Measurements from ENCODE around the gene SUN3. TPM values are rescaled to one million over a fixed set of nuclear protein-coding genes. Genes with fewer than 3 reads are reported as not detected.
"Not testable (repeated sequence)": the region's sequence is repeated elsewhere in the genome, so short reads cannot be mapped to it uniquely, and the experiment has no call there.

The SUN3 gene
- total RNA-seq, 1 donor from 2014 or later: not detected

DNA sequence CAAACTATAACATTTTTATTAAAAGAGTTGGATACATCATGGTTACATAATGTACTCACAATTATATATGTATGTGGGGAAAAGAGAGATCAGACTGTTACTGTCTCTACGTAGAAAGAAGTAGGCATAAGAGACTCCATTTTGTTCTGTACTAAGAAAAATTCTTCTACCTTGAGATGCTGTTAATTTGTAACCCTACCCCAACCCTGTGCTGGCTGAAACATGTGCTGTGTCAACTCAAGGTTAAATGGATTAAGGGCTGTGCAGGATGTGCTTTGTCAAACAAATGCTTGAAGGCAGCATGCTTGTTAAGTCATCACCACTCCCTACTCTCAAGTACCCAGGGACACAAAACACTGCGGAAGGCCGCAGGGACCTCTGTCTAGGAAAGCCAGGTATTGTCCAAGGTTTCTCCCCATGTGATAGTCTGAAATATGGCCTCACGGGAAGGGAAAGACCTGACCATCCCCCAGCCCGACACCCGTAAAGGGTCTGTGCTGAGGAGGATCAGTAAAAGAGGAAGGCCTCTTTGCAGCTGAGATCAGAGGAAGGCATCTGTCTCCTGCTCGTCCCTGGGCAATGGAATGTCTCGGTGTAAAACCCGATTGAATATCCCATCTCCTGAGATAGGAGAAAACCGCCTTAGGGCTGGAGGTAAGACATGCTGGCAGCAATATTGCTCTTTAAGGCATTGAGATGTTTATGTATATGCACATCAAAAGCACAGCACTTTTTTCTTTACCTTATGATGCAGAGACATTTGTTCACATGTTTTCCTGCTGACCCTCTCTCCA lies 39.1 kb downstream of the SUN3 start:
- ATAC-seq: not testable (repeated sequence)

DNA sequence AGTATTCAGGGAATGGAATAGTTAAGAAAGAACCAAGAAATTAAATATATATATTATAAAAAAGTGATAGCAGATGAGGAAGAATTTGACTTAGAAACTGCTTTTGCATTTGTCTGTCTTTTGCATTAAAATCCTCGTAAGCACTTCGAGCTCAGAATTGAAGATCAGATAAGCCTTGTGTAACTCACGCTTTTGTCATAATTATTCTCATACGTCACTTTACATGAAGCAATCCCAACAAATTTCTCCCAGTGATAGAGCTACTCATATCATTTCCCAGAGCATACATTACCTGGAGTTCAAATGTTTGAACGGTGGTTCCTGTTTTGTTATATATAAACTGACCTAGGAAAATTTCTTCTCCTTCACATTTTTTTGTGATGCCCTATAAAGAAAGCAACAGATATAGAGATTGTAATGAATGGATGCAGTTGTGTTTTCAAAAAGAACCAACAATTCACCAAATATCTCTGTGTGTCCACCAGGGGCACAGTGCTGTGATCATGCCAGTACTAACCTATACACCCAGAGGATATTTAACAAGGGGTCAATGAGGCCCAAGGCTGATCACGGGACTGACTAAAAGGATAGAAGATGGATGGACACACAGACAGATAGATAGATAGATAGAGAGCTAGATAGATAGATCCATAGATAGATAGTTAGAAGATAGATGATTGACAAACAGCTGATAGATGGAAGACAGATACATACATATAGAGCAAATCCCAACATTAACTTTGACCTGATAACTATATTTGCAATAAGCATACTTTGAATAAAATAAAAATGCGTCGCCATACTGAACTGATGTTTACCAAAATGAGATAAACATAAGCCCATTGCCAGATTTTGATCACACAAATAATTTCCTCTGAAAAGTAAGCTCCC lies 40.2 kb downstream of the SUN3 start:
- ATAC-seq: no peak
- intact Hi-C loops (cut with DNase I): no loop called here
- no peak for DNase-seq (ENCODE audit: low spot score)

More for the DNA sequence above, 39.1 kb downstream of the SUN3 start:
- DNase-seq (ENCODE audit: low spot score): not testable (repeated sequence)
- intact Hi-C loops (cut with DNase I): loop anchor here (5.0 kb wide), 1 partner anchor 122 kb away; no protein-coding TSS in a partner anchor

DNA sequence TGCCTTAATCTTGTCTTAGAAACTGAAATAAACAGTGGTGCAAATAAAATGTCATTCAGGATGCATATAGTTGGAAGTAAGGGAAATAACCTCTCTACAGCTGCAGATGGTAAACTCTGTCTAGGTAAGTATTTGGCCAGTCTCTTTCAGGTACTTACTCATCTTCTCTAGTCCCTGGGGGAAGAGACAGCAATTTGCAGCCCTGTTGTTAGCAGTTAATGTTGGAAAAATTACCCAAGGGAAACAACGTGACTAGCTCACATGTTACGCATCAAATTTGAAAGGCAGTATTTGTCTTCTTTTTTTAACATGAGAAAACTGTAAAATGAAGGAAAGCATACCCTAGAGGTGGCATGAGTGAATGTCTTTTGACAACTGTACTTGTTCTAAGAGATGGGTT lies 46.3 kb downstream of the SUN3 start:
- ATAC-seq (no peak), DNase-seq (ENCODE audit: low spot score) (no peak)
- intact Hi-C loops (cut with DNase I): no loop called here

DNA sequence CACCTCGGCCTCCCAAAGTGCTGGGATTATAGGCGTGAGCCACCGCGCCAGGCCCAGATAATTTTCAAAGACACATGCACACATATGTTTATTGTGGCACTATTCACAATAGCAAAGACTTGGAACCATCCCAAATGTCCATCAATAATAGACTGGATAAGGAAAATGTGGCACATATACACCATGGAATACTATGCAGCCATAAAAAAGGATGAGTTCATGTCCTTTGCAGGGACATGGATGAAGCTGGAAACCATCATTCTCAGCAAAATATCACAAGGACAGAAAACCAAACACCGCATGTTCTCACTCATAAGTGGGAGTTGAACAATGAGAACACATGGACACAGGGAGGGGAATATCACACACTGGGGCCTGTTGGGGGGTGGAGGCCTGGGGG lies 48.3 kb downstream of the SUN3 start:
- DNase-seq (ENCODE audit: low spot score); ATAC-seq; intact Hi-C loops (cut with DNase I): not testable (repeated sequence)

DNA sequence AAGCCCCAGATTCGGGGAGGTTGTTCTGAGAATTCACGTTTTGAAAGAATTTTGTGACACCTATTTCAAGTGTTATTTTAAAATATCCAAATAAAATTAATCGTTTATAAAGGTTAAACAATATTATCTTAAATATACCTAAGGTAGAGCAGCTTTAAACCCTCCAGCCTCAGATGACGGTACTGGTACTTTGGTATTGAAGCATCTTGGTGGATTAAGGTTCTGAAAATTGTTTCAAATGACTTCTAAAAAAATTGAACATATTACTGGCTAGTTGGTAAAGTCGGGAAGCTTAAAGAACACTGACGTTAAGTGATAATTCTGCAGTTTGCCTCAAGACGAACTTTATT lies 49.1 kb downstream of the SUN3 start:
- intact Hi-C loops (cut with DNase I): loop anchor here (10.0 kb wide), 1 partner anchor 715 kb away; no protein-coding TSS in a partner anchor
- DNase-seq (ENCODE audit: low spot score) (no peak), ATAC-seq (no peak)

DNA sequence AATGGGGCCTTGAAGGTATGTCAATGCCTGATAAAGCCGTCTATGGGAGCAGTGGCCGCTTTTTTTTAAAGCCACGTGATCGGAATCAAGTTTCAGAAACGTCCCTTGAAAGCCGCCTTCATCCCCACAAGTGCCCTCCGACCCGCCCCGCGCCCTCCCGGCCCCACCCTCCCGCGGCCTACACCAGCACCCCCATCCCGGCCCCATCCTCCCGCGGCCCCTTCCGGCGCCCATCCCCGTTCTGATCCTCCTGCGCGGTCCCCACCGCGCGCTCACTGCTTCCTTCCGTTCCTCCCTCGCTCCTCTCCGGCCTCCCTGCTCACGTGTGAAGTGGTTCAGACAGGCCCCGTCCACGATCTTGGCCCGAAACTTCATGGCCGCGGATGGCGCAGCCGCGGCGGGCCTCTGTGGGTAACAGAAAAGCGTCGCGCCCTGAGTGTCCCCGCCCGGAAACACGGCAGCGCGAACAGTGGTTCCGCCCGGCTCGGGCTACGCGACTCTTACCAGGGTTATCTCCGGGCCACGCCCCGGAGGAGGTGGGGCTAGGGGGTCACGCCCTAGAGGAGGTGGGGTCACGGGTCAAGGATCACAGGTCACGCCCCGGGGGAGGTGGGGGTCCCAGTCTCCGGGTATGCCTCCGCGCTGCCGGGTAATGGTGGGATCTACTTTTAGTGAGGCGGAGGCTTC lies 49.6 kb downstream of the SUN3 start, which contains the start of gene HUS1:
Gene HUS1 (minus strand): TSS at position 471 of the 687 bp plus-strand sequence. CDS start 96 bp downstream, at position 375.
- ATAC-seq: peak; percentile 99
- DNase-seq (ENCODE audit: low spot score): peak; percentile 94
- intact Hi-C loops (cut with DNase I): loop anchor here (10.0 kb wide), 1 partner anchor 714 kb away; no protein-coding TSS in a partner anchor

DNA sequence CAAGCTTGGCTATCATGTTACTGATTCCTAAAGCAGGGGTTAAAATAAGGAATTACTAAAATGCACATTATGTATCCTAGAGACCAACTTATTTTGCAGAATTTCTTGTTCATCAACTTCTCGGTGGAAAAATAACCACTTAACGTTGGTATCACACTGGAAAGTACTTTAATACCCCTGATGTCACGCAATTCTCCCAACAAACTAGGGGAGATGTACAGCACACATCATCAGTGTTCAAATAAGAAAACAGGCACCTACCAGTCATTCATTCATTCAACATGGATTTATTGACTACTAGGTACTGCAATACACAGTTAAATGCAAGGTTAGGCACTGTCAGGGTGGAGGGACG lies 50.1 kb downstream of the SUN3 start:
- intact Hi-C loops (cut with DNase I): loop anchor here (10.0 kb wide), 1 partner anchor 714 kb away; no protein-coding TSS in a partner anchor

DNA sequence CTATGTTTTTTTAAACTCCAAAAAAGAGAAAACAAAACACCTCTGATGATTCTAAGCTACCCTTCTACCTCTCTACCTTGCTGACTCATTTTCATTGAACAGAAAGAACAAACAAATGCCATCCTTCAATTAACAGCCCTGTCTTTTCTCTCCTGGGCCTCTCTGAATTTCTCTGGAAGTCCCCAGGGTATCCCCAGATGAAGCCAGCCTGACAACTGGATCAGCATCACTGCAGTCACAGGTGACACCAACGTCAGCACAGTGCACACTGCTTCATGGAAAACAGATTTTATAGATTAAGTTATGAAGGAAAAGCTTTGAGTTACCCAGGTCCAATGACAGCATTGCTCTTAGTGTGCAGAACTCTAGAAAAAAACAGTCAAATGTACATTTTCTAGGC lies 55.2 kb downstream of the SUN3 start:
- DNase-seq (ENCODE audit: low spot score): no peak
- no peak for ATAC-seq
- intact Hi-C loops (cut with DNase I): loop anchor here (10.0 kb wide), 1 partner anchor 709 kb away; no protein-coding TSS in a partner anchor

More for the DNA sequence above, 50.1 kb downstream of the SUN3 start:
- ATAC-seq (no peak), DNase-seq (ENCODE audit: low spot score) (no peak)

DNA sequence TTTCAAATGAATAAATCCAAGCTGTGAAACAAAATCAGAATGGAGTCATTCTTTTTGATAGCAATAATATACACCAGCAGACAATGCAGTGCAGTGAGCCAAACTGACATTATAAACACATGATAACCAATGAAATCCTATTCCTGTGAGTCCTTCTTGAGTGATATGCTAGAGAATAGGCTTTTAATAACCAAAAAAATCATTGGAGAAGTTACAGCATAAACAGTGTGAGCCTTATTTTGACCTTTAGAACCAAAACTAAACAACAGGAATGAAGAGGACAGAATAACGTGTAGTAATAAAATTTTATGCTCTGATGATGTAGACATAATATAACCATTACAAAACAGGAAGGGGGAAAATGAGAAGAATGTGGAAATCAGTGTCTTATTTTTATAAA lies 58.1 kb downstream of the SUN3 start:
- intact Hi-C loops (cut with DNase I): loop anchor here (10.0 kb wide), 1 partner anchor 706 kb away; no protein-coding TSS in a partner anchor
- no peak for DNase-seq (ENCODE audit: low spot score)
- no peak for ATAC-seq

DNA sequence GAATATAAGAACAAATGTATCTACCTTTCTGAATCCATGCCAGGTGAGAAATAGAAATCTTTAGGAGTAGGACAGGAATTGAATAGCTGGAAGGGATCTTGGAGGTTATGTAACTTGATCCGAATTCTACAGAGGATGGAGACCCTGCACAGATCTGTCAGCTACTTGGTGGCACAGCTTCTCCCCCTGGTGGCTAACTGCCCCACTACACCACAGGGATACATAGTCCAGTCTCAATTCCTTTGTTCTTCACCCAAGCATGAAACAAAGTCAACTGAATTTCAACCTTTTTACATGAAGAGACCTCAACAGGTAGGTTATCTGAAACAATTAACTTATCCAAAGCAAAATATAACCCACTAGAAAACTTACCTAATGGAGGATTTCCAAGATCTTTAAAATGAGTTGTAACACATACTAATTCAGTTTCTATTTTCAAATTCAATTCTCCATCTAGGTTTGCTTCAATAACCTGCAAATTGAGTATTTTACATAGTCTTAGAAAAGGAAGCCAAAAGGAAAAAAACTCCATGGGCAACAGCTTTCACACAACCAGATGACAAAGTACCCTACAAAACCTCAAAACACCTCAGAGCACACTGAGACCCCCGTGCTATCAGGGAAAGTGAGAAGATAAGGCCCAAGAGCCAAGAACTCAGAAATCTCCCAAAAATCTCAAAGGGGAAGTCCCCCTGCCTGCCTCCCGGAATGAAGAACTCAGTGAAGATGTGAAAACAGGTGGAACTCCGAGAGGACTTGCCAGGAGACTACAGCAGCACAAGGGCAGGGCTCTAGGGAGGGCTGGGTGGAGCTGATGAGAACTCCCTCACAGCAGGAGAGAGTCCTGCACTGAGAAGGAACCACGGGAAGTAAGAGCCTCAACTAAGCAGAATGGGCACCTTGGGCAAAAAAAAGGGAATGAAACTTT lies 59.8 kb downstream of the SUN3 start:
- intact Hi-C loops (cut with DNase I): no loop called here
- DNase-seq (ENCODE audit: low spot score) (peak; percentile 71), ATAC-seq (peak; percentile 58)

DNA sequence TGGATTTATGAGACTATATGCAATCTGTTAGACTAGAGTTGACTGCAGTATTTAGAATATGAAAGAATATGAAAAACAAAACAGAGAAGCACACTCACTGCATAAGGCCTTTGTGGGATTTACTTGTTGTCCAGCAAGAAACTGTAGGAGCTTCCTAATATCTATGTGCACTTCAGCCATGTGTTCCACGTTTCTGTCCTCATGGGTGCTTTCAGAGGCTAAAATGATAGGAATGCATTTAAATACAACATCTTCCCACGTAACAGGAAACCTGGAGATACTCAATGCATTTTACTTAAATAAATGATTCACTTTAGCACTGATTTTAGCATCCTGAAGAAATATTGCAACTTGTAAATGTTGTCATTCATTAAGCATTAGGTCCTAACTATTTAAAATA lies 61.2 kb downstream of the SUN3 start:
- ATAC-seq (no peak), DNase-seq (ENCODE audit: low spot score) (no peak)
- intact Hi-C loops (cut with DNase I): no loop called here

DNA sequence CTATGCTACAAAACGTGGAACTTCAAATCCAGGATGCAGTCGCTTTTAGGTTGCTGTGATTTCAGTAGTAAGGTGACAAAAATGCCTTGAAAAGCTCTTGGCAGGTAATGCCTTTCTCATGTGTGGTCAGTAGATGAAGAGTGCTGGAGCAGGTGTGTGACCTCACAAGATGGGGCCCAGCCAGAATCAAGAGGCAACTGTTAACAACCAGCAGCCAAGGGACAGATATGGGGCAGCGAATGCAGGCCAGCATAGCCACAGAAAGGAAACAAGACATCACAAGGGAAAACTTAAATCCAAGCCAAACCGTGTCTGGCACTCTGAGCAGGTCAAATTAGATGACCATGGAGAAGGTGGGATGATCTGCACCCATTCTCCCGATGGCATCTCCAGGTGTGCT lies 61.8 kb downstream of the SUN3 start:
- DNase-seq (ENCODE audit: low spot score) (no peak), ATAC-seq (no peak)
- intact Hi-C loops (cut with DNase I): no loop called here

DNA sequence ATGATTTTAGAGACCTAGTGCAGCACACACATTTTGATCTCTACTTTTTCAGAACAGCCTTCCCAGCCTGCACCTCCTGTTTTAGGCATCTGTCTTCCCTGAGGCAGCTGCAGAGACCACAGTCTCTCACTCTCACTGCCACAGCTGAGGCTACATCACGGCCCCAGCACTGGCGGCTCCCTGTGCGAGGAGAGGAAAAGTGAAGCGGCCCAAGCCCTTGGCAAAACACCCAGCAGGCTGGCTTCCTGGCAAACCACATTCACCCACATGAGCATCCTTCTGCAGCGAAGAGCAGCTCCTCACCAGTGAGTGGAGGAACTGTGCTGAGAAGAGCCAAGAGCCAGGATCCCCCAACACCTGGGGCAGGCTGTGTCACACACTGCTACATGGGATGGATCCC lies 63.5 kb downstream of the SUN3 start:
- DNase-seq (ENCODE audit: low spot score): no peak
- intact Hi-C loops (cut with DNase I): no loop called here
- no peak for ATAC-seq

DNA sequence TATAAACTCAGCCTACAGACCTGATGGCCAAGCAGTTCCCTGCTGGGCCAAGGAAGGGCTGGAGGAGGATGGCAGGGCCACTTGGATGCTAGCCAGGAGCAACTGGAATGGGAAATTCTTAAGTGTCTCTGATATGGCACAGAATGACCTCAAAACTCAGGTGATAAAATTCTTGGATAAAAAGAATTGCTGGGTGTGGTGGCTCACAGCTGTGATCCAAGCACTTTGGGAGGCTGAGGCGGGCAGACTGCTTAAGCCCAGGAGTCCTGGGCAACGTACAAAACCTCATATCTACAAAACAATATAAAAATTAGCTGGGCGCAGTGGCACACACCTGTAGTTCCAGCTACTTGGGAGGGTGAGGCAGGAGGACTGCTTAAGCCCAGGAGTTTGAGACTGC lies 66.6 kb downstream of the SUN3 start:
- no peak for DNase-seq (ENCODE audit: low spot score)
- intact Hi-C loops (cut with DNase I): no loop called here
- ATAC-seq: no peak

DNA sequence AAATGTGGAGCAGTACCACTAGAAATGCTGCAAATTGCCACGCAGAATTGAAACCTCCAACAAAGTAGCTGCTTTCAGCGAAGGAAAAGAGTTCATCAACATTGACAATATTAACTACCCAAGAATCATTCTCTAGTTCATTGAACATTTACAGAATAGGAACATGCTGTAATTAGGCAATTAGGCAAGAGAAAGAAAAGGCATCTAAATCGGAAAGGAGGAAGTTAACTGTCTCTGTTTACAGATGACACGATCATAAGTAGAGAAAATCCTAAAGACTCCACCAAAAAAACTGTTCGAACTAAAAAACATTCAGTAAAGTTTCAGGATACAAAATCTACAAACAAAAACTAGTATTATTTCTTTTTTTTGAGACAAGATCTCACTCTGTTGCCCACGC lies 71.8 kb downstream of the SUN3 start:
- ATAC-seq (no peak), DNase-seq (ENCODE audit: low spot score) (no peak)
- intact Hi-C loops (cut with DNase I): no loop called here

DNA sequence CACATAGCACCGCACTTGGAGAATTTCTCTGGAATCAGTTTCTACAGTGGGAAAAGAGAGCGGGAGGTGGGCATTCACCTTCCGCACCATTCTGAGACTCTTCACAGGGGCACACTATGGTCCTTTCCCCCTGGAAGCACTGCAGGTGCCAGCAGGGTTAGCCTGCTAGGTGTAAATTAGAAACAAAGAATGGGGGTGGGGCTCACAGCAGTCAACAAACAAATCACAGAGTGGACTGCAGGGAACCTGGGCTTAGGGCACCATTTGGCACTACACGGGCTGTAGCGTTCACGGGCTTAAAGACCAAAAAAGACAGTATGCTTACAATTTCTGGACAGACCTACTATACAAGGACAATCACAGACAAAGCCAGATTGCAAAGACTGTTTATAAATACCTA lies 72.7 kb downstream of the SUN3 start:
- DNase-seq (ENCODE audit: low spot score): no peak
- intact Hi-C loops (cut with DNase I): no loop called here
- ATAC-seq: no peak

DNA sequence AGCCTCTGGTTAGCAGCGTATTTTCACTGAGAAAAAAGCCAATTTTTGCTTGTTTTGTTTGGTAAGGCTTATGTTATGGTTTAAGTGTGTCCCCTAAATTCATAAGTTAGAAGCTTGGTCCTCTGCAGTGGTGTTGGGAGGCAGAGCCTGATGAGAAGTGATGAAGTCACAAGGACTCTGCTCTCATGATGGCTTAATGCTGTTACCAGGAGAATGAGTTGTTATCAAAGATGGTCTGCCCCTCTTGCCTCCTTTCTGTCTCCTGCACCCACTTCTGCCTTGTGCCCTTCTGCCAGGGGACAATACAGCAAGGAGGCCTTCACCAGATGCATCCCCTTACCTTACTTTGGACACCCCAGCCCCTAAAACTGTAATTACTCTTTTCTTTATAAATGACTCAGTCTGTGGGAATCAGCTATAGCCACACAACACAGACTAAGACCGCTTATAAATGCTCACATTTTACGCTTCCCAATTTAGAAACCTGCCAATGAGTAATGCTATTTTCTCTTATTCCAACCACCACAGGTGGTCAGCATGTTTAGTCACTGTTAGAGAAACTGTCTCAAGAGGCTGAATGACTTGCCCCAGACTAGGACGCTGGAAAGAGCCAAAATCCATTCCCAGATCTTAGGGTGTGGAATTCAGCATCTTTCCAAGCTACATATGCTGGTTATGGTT lies 74.5 kb downstream of the SUN3 start:
- no peak for DNase-seq (ENCODE audit: low spot score)
- intact Hi-C loops (cut with DNase I): no loop called here
- no peak for ATAC-seq

DNA sequence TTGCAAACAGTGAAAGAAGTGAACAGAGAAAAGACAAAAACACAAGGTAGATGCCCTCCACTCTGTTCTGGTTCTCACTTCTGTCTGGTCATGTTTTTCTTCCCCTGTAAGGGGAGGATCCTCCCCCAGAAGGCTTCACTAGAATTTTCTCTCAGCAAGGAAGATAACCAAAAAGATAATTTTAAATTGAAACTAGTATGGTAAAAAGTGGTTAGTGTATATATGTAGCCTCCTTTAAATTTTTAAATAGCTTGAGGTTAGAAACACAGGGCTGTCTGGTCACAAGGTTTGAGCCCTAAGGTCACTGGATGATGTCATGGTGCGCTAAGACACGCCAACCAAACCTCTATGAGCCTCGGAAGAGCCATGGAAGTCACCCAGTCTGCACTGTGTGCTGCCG lies 75.1 kb downstream of the SUN3 start:
- no peak for ATAC-seq
- intact Hi-C loops (cut with DNase I): no loop called here
- DNase-seq (ENCODE audit: low spot score): no peak
